ENCODE measurements around the gene DDX6. TPM values are rescaled to one million over a fixed set of nuclear protein-coding genes. Genes with fewer than 3 reads are reported as not detected.
A peak's percentile ranks its signal among the peaks of the same experiment; 100 is the strongest.
"Not testable (repeated sequence)": the region's sequence is repeated elsewhere in the genome, so short reads cannot be mapped to it uniquely, and the experiment has no call there.

Gene DDX6
- total RNA-seq (2014; rRNA removed; shearing (Covaris generic)): 41.4 and 45.2 TPM in 2 replicates

DNA sequence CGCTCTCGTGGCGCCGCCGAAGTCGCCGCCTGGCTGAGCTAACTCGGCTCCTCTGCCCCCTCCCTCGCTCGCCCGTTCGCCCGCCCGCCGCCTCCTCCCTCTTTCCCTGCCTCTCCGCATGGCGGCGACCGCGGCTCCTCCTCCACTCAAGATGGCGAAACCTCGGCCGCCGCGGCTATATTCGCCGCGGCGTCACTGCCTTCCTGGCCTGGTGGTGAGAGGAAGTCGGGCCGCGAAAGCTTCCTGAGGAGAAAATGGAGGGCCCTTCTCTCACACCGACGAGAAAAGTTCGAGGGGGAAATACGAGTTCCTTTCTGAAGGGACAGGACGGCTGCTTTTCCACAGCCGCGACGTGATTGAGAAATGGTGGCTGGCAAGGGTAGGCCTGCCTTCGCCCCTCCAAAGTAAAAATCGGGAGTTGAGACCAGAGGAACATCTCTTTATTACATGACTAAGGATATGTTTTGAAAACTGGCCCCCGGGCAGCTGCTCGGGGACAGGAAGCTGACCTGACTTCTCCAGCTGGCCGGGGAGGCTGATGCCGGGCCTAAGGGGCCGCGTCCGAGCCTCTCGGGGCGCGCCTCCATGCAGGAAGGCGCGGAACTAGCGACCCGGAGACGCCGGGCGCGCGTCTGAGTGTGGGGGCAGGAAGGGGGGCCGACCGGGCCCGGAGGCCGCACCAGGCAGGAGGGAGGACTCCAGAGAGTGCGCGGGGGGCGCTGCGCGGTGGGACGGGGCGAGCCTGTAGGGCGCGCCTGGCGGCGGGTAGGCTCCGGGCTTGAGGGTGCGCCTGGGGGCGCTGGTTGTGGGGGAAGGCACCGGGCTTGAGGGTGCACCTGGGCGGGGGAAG lies at the start of gene DDX6:
TSS of gene DDX6 (minus strand) at position 54 of the 850 bp plus-strand sequence. CDS start 4,913 bp downstream, outside the sequence.
- DNase-seq (ENCODE audit: low read depth): peak; percentile 84

DNA sequence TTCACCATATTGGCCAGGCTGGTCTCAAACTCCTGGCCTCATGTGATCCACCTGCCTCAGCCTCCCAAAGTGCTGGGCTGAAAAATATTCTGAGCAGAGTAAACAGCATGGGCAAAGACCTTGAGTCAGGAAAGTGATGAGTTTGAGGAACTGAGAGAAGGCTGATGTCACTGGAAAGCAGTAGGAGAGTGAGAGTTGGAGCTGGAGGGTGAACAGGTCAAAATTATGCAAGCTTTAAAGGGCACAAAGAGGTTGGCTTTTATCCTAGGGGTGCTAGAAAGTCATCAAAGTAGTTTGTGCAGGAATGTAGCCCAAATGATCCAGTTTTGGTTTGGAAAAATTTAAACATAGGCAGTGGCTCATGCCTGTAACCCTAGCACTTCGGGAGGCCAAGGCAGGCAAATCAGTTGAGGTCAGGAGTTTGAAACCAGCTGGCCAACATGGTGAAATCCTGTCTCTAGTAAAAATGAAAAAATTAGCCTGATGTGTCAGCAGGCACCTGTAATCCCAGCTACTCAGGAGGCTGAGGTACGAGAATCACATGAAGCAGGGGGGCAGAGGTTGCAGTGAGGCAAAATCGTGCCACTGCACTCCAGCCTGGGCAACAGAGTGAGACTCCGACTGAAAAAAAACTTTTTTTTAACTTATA lies 48.1 kb upstream of the DDX6 start:
- DNase-seq (ENCODE audit: low read depth): no peak

- no peak for DNase-seq (ENCODE audit: low read depth)
These were observed 46.9 kb upstream of the DDX6 start for GRCh38 chr11:118837868-118838267.

DNA sequence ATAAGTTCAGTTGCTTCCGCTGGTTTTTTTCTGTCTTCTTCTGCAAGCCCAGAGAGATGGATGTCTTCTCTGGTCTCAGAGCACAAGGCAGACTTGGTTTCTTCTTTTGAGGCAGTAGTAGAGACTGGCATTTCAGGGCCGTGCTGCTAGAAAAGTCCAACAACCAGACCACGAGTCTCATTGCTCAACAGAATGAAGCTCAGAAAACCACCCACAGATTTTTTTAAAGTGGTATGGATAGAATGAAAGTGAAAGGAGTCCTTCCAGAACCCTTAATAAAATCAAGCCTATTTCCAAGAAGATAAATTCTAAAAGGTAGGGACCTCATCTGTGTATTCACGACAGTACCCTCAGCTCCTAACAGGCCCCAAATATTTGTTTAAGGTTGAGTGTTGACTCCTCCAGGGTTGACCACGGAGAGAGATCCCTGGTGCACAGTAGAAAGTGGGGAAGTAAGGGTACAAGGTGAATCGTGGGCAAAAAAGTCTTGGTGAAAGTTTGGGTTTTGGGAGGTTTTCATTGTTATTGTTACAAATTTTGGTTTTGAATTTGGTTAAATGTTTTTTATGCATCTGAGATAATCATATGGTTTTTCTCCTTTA lies 43.6 kb upstream of the DDX6 start:
- DNase-seq (ENCODE audit: low read depth): peak; percentile 31

- no peak for DNase-seq (ENCODE audit: low read depth)
These were observed 36.2 kb upstream of the DDX6 start for GRCh38 chr11:118827118-118827517.

- DNase-seq (ENCODE audit: low read depth): not testable (repeated sequence)
These were observed 32.1 kb upstream of the DDX6 start for GRCh38 chr11:118822936-118823510.

DNA sequence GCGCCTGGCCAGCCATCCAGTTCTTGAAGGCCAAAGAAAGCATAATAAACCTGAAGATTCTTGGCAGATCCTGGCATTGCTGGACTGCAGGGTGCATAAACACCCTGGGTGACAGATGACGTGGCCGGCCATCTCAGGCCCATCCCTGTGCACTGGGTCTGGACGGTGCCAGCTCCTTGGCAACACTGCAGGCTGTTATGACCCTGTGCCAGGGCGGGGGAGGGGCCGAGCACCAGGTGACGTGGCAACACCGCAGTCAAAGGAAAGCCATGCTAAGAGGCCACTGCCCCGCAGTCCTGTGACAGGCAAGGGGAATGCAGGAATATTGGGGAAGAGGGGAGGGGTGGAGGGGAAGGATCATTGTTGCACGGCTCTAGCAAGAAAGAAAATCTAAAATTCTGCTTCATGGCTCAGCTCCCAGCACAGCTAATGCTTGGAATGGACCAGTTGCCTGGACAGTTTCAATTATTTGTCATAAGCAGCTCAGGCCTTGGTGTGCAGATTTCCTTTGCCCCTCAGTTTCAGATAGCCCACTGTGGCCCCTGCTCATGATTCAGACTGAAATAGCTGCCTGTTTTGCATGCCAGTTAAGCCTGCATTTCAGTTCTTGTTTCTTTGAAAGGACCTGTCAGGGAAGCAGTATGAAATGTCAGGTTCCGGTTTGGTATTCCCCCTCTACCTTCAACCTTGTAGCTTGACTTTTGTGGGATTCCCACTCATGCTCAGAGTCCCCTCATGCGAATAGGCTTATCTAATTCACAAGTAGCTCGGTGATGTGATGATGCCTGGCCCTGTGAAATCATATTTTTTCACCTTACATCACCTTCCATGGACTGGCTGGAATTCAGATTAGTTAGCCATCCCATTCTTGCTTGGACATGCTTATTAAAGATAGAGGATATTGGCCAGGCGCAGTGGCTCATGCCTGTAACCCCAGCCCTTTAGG lies 29.7 kb upstream of the DDX6 start:
- DNase-seq (ENCODE audit: low read depth): no peak

- DNase-seq (ENCODE audit: low read depth): not testable (repeated sequence)
These were observed 29.0 kb upstream of the DDX6 start for GRCh38 chr11:118820025-118820379.

- no peak for DNase-seq (ENCODE audit: low read depth)
These were observed 28.5 kb upstream of the DDX6 start for GRCh38 chr11:118819334-118820024.

GRCh38 chr11:118818130-118818529 lies 27.2 kb upstream of the DDX6 start:
- no peak for DNase-seq (ENCODE audit: low read depth)

DNA sequence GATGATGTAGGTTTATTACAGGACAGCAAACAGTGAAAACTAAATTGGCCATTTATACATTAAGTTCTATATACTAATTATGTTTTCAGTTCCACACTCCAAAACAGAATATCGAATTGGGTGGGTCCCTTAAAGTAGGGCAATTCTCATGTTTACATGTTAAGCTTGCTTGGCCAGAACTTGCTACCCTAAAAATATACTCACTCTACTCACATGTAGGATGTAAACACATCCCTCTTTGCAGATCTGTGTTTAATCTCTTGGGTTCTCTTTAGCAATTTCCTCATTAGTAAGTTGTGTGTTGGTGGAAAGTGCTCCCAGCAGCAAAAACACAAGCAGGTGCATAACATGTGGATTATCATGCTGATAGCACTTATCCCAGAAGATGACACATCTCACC lies 22.6 kb upstream of the DDX6 start:
- DNase-seq (ENCODE audit: low read depth): no peak

DNA sequence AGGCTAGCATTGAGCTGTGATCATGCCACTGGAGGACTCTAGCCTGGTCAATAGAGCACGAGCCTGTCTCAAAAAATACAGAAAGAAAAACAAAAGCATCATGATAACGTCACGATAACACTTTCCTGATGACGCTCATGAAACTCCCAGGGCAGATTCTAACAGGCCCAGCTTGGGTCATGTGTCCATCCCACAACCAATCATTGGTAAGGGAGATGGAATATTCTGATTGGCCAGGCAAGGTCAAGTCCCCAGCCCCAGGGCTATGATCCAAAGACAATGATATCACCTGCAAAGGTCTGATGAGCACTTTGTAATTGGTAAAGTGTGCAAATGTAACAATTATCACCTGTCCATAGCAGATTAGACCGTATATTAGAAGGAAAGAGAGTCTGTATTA lies 21.5 kb upstream of the DDX6 start:
- no peak for DNase-seq (ENCODE audit: low read depth)

- no peak for DNase-seq (ENCODE audit: low read depth)
These were observed 17.1 kb upstream of the DDX6 start for GRCh38 chr11:118807800-118808778.

- no peak for DNase-seq (ENCODE audit: low read depth)
These were observed 15.4 kb upstream of the DDX6 start for GRCh38 chr11:118806400-118806799.

DNA sequence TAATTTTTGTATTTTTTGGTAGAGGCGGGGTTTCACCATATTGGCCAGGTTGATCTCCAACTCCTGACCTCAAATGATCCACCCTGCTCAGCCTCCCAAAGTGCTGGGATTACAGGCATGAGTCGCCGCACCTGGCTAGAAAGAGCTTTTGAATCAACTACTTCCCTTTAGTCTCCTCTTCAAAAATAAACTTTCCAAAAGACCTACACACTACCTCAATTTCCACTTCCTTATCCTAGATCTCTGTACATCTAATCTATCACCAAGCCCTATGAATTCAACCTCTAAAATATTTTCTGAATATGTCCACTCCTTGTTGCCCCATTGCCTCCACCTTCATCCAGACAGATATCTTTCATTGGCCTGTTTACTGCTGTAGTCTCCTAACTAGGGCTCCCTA lies 13.1 kb upstream of the DDX6 start:
- DNase-seq (ENCODE audit: low read depth): no peak

DNA sequence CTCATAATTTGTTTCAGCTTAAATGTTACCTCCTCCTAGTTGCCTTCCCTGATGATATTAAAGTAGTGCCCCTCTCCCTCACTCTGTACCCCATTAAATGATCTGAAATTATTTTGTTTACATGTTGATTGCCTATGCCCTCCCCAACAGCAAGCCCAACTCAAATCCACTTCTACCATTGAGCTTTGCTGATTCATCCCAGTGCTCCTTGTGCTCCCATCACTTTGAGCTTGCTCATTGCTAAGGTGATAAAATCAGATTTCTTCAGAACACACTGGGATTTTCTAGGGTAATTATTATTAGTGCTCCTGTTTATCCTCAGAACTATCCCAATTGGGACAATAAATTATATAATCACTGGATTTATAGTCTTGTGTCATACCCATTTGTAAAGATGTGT lies 8.4 kb upstream of the DDX6 start:
- no peak for DNase-seq (ENCODE audit: low read depth)

- no peak for DNase-seq (ENCODE audit: low read depth)
These were observed 6.5 kb upstream of the DDX6 start for GRCh38 chr11:118797510-118797909.

DNA sequence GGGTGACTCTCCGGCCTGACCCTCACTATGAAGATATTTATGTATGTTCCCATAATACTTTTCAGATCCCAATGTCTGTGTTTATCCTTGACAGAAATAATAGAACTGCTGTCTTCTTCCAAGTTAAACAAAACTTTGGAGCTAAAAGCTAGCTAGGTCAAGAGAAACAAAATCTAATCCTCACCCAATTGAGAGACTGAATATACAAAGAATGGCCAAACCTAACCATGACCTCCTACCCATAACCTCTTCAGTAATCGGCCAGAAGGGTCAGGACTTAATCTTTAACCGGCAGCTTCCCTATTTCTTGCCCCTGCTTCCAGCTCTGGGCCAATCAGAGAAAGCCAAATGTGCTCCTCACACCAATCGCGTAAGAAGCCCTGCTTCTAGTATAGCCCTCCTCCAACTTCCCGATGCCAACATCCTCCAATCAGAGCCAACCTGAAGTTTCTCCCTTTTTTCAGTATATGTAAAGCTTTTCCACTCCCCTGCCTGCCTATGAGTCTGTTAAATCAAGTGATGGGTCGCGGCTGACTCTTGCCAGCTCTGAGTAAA lies 1.7 kb upstream of the DDX6 start:
- DNase-seq (ENCODE audit: low read depth): peak; percentile 92

DNA sequence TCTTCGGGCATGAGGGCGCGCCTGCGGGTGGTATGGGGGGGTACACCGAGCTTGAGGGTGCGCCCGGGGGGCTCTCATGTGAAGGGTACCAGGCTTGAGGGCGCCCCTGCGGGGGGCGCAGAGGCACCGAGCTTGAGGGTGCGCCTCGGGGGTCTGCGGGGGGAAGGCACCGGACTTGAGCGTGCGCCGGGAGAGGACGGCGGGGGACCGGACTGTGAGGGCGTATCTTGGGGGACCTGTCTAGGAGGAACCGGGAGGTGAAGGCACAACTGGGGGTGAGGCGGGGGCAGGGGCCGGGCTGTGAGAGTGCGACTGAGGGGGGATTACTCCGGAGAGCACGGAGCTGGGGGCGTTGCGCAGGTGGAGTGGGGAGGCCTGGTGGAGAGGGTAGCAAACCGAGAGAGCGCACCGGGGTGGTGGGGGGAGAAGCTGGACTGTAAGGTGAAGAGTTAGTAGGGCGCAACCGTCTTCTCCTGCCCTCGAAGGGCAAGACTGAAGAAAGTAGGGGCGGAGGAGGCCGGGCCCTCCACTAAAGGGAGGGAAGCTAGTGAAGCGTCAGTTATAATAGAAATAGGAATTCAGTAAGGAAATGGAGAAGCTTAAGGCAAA lies 1.1 kb upstream of the DDX6 start:
- DNase-seq (ENCODE audit: low read depth): peak; percentile 13
